Mesothelial cell of epicardium (in vitro differentiated cells): Measurements from ENCODE around the gene PLCH2. TPM values are rescaled to one million over a fixed set of nuclear protein-coding genes. Genes with fewer than 3 reads are reported as not detected.
"Not testable (repeated sequence)": the region's sequence is repeated elsewhere in the genome, so short reads cannot be mapped to it uniquely, and the experiment has no call there.

ENCODE experiments used
- DNase-seq, 2 experiments: peaks; one replicate each; pipeline ENCODE4 v3.0.0; 2021; ENCODE audit warnings: low spot score in 2 of 2; ENCODE audit not compliant: unreplicated experiment in 2 of 2
- H3K27ac Mint-ChIP-seq: 2 replicates; pipeline ENCODE4 v1.8.0; 2021; ENCODE audit warnings: mixed read lengths
- H3K27me3 Mint-ChIP-seq: 2 replicates; pipeline ENCODE4 v1.8.0; 2021; ENCODE audit warnings: low read depth, mixed read lengths
- H3K36me3 Mint-ChIP-seq: 2 replicates; pipeline ENCODE4 v1.8.0; 2021; ENCODE audit warnings: mixed read lengths
- H3K4me1 Mint-ChIP-seq: 2 replicates; pipeline ENCODE4 v1.8.0; 2021; ENCODE audit warnings: mixed read lengths
- H3K4me3 Mint-ChIP-seq: 2 replicates; pipeline ENCODE4 v1.8.0; 2021; ENCODE audit warnings: mild to moderate bottlenecking, moderate library complexity, mixed read lengths
- H3K9me3 Mint-ChIP-seq: 2 replicates; pipeline ENCODE4 v1.8.0; 2021; ENCODE audit warnings: mixed read lengths
- total RNA-seq: library from RNA; stranded (reverse); gene quantifications from 3 replicates; pipeline ENCODE4 v1.2.1, GENCODE V29; 2021
- TF ChIP-seq, protein P1 (sequence below): fragments of 200-600 bp; sonication (generic); IDR thresholded peaks from one replicate; pipeline ENCODE4 v1.5.0; 2021; ENCODE audit warnings: antibody characterized with exemption; ENCODE audit not compliant: unreplicated experiment

PLCH2 gene
- total RNA-seq, 1 donor from 2014 or later = 1.7 TPM

DNA sequence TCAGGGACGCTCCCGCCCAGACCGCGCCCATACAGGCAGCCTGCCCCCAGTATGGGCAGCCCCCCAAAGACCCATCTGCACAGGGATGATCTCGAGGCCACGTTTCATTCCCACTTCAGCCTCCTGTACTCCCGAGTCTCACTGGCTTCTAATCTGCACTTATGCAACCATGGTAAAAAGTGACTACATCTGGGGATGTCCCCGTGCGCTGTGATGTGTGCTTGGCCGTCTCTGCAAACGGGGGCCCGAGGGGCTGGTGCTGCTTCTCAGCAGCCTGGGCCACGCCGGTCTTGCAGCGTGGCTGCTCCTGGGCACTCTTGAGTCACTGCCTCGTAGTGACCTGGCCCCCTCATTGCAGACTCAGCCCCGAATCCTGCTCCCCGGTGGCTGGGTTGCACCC, 17.4 kb upstream of the PLCH2 start:
- Mint-ChIP-seq H3K36me3 (no peaks in the 10 kb centered on the region), H3K9me3 (no peaks in the 10 kb centered on the region), H3K27me3 (peaks cover 7% of the 10 kb centered on the region), H3K27ac (no peak overlapping the region), H3K4me3 (no peak overlapping the region), H3K4me1 (peaks cover 10% of the 10 kb centered on the region)
- TF ChIP-seq, protein P1, sequence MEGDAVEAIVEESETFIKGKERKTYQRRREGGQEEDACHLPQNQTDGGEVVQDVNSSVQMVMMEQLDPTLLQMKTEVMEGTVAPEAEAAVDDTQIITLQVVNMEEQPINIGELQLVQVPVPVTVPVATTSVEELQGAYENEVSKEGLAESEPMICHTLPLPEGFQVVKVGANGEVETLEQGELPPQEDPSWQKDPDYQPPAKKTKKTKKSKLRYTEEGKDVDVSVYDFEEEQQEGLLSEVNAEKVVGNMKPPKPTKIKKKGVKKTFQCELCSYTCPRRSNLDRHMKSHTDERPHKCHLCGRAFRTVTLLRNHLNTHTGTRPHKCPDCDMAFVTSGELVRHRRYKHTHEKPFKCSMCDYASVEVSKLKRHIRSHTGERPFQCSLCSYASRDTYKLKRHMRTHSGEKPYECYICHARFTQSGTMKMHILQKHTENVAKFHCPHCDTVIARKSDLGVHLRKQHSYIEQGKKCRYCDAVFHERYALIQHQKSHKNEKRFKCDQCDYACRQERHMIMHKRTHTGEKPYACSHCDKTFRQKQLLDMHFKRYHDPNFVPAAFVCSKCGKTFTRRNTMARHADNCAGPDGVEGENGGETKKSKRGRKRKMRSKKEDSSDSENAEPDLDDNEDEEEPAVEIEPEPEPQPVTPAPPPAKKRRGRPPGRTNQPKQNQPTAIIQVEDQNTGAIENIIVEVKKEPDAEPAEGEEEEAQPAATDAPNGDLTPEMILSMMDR = no peak
- no peak for DNase-seq

DNA sequence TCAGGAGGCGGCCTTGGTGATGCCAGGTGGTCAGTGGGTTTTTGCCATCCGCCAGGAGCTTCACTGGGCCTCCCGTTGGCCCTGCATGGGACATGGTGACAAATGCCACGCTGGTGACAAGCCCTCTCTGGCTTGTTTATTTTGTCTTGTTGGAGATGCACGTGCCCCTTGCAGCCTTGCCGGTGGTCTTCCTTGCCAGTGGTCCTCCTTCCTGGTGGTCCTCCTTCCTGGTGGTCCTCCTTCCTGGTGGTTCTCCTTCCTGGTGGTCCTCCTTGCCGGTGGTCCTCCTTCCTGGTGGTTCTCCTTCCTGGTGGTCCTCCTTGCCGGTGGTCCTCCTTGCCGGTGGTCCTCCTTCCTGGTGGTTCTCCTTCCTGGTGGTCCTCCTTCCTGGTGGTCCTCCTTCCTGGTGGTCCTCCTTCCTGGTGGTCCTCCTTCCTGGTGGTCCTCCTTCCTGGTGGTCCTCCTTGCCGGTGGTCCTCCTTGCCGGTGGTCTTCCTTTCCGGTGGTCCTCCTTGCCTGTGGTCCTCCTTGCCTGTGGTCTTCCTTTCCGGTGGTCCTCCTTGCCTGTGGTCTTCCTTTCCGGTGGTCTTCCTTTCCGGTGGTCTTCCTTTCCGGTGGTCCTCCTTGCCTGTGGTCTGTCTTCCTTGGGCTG, 16.9 kb upstream of the PLCH2 start:
- not testable (repeated sequence) for DNase-seq, H3K27ac Mint-ChIP-seq, H3K36me3 Mint-ChIP-seq, H3K27me3 Mint-ChIP-seq, H3K9me3 Mint-ChIP-seq, H3K4me3 Mint-ChIP-seq, H3K4me1 Mint-ChIP-seq

DNA sequence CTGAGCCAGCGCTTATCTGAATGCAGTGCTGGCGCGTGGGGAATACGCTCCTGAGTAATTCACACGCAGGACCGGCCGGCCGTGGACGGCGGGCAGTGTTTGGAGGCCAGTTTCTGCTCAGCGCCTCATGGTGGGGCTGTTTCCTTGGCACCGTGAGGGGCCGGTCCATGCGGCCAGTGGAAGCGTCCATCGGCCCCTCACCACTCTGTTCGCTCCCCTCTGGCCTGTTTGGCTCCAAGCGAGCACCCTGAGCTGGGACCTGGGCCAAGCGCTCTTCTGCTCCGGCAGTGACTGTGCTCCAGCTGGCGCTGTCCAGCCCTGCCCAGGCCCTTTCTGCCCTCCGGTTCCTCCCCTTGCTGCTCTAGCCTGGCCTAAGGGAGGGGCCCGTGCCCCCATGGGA, 16.3 kb upstream of the PLCH2 start:
- DNase-seq = no peak
- no peaks in the 10 kb centered on the region for H3K9me3 Mint-ChIP-seq
- no peak overlapping the region for H3K27ac Mint-ChIP-seq
- TF ChIP-seq, protein P1 = no peak
- H3K4me1 Mint-ChIP-seq = peaks cover 10% of the 10 kb centered on the region
- H3K4me3 Mint-ChIP-seq = no peak overlapping the region
- no peaks in the 10 kb centered on the region for H3K36me3 Mint-ChIP-seq
- H3K27me3 Mint-ChIP-seq = peaks cover 13% of the 10 kb centered on the region

DNA sequence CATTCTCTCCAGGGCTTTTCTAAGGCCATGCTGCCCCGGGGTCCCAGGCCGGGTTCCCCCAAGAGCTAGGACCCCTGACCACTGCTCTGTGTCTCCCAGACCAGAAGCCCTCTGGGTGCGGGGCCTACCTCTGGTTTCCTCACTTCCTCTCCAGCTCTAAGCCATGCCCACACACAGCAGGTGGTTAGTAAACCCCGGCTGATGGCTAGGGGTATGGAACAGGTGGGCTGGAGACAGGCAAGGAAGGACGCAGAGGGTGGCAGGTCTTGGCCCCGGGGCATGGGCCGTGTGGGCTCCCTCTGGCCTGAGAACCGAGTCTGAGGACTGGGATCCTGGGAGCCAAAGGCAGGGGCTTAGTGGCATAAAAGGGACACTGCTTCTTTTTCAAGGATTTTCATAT, 15.9 kb upstream of the PLCH2 start:
- TF ChIP-seq, protein P1 = no peak
- Mint-ChIP-seq H3K27me3 (peaks cover 15% of the 10 kb centered on the region), H3K4me3 (no peak overlapping the region), H3K9me3 (no peaks in the 10 kb centered on the region), H3K4me1 (peaks cover 10% of the 10 kb centered on the region), H3K27ac (no peak overlapping the region), H3K36me3 (no peaks in the 10 kb centered on the region)
- no peak for DNase-seq

DNA sequence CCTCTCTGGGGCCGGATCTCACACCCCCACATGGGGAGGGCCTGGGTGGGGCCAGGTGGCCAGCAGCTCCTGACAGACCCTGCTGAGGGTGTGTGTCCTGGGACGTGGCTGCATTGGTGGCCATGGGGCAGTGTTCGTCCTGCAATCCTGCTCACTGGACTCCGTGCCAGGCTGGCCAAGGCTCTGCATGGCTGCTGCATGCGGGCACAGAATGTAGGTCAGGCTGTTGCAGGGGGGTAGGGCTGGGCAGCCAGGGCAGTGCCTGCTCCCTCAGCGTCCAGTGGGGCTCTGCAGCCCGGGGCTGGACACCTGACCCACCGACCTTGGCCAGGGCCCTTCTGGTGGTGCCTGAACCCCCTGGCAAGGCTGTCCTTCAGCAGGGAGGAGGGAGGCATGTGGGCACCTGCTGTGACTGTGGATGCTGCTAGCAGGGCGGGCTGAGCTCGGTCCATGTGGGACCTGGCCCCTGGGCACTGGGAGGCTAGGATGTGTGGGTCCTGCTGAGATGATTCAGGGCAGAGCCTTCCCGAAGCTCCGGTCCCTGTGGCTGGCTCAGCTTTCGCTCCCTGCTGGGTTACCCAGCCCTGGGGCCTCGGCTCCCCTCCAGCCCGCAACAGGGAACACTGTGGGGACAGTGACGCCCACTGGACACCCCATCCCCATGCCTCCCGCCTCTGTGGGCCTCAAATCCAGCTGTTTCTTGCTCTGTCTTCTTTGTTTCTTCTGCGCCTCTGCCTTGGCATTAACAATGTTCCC, 14.9 kb upstream of the PLCH2 start:
- H3K36me3 Mint-ChIP-seq = no peaks in the 10 kb centered on the region
- no peak overlapping the region for H3K27ac Mint-ChIP-seq
- no peak overlapping the region for H3K4me3 Mint-ChIP-seq
- H3K27me3 Mint-ChIP-seq = peaks cover 15% of the 10 kb centered on the region
- H3K9me3 Mint-ChIP-seq = no peaks in the 10 kb centered on the region
- DNase-seq = no peak
- TF ChIP-seq, protein P1 = no peak
- H3K4me1 Mint-ChIP-seq = peaks cover 10% of the 10 kb centered on the region

DNA sequence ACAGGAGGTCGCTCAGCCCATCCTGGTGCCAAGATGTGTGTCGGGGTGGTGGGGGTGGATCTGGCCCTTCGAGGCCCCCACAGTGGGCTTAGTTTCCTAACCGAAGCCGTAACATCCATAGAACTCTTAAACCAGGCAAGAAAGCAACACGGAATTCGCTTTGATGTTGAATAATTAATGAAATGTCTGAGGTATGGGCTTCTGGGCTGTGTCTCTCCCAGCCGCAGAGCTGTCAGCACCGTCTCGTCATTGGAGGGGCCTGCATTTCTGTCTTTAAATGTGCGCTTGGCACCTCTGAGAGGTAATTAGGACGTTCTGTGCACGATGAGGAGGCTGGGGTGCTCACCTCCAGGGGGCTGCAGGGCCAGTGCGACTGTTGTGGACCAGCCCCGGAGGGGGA, 13.3 kb upstream of the PLCH2 start:
- no peaks in the 10 kb centered on the region for H3K9me3 Mint-ChIP-seq
- peak overlapping the region; percentile 28 for H3K4me3 Mint-ChIP-seq
- peaks cover 17% of the 10 kb centered on the region for H3K27me3 Mint-ChIP-seq
- H3K4me1 Mint-ChIP-seq = peaks cover 10% of the 10 kb centered on the region
- no peak for DNase-seq
- H3K27ac Mint-ChIP-seq = no peak overlapping the region
- TF ChIP-seq, protein P1 = no peak
- H3K36me3 Mint-ChIP-seq = no peaks in the 10 kb centered on the region
